Effector memory CD4-positive, alpha-beta T cell (primary cell): ENCODE results near the gene NCKAP5.

ENCODE experiments used
- DNase-seq, 3 donors: peaks; one replicate each; pipeline ENCODE4 v3.0.0-alpha.2; 2020
- H3K27ac ChIP-seq: 2 replicates; pipeline ENCODE4 v1.7.0; 2013; ENCODE audit warnings: mild to moderate bottlenecking, low read length, moderate library complexity; ENCODE audit not compliant: insufficient read depth, poor library complexity, severe bottlenecking
- H3K27me3 ChIP-seq: replicated peaks from 2 replicates; pipeline ENCODE4 v1.7.0; 2013; ENCODE audit warnings: mild to moderate bottlenecking, low read length; ENCODE audit not compliant: insufficient read depth, control insufficient read depth, poor library complexity, severe bottlenecking
- H3K36me3 ChIP-seq: 2 replicates; pipeline ENCODE4 v1.7.0; 2013; ENCODE audit warnings: mild to moderate bottlenecking, low read length, moderate library complexity; ENCODE audit not compliant: control insufficient read depth, insufficient read depth
- H3K4me1 ChIP-seq: 2 replicates; pipeline ENCODE4 v1.7.0; 2013; ENCODE audit warnings: low read length, mild to moderate bottlenecking; ENCODE audit not compliant: control insufficient read depth, insufficient read depth, poor library complexity, severe bottlenecking
- H3K4me3 ChIP-seq: 2 replicates; pipeline ENCODE4 v1.7.0; 2013; ENCODE audit warnings: low read length, low read depth, mild to moderate bottlenecking; ENCODE audit not compliant: insufficient read depth, poor library complexity, severe bottlenecking
- H3K9me3 ChIP-seq: 2 replicates; pipeline ENCODE4 v1.7.0; 2013; ENCODE audit warnings: mild to moderate bottlenecking, low read length, moderate library complexity; ENCODE audit not compliant: control insufficient read depth

NCKAP5 gene

DNA sequence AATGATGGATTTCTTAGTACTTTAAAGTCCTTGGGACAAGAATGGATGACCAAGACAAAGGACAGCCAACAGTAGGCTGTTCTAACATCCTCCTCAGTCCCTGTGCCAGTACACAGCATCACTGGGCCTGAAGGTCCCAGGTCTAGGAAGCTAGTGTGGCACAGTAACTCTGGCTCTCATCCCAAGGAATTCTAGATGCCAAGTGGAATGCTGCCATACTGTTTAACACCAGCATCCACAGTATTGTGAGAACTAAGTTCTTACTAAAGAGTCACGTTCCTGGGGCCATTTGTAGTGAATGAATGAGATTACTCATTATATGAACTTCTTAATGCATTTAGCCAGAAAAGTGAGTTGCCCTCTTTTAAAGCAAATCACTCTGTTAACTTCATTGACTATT lies 830.0 kb downstream of the NCKAP5 start:
- no peak overlapping the region for H3K4me3 ChIP-seq
- H3K4me1 ChIP-seq: no peaks in the 10 kb centered on the region
- H3K27me3 ChIP-seq: no peaks in the 10 kb centered on the region
- H3K36me3 ChIP-seq: no peaks in the 10 kb centered on the region
- DNase-seq: no peak
- H3K9me3 ChIP-seq: no peaks in the 10 kb centered on the region
- H3K27ac ChIP-seq: no peak overlapping the region

GRCh38 chr2:132736059-132736458 lies 832.2 kb downstream of the NCKAP5 start:
- no peak overlapping the region for H3K27ac ChIP-seq
- H3K36me3 ChIP-seq: no peaks in the 10 kb centered on the region
- DNase-seq: no peak
- no peaks in the 10 kb centered on the region for H3K9me3 ChIP-seq
- no peaks in the 10 kb centered on the region for H3K4me1 ChIP-seq
- H3K4me3 ChIP-seq: no peak overlapping the region
- no peaks in the 10 kb centered on the region for H3K27me3 ChIP-seq

DNA sequence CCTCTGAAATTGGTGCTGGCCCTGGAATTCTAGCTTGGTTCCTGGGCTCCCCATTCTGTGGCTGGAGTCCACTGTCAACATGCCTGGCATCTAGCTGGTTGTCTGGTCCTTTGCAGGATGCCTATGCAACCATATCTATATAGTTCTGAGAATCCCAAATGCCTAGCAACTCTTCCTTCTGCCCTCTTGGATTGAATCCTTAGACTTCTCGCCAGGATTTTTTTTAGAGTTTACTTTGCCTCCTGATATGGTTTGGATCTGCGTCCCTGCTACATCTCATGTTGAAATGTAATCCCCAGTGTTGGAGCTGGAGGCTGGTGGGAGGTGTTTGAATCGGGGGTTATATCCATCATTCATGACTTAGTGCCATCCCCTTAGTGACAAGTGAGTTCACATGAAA lies 833.3 kb downstream of the NCKAP5 start:
- H3K4me1 ChIP-seq: no peaks in the 10 kb centered on the region
- no peaks in the 10 kb centered on the region for H3K27me3 ChIP-seq
- H3K27ac ChIP-seq: no peak overlapping the region
- H3K36me3 ChIP-seq: no peaks in the 10 kb centered on the region
- DNase-seq: no peak
- no peaks in the 10 kb centered on the region for H3K9me3 ChIP-seq
- H3K4me3 ChIP-seq: no peak overlapping the region

GRCh38 chr2:132733094-132733493 lies 835.2 kb downstream of the NCKAP5 start:
- Histone ChIP-seq H3K9me3 (no peaks in the 10 kb centered on the region), H3K27ac (no peak overlapping the region), H3K4me1 (no peaks in the 10 kb centered on the region), H3K4me3 (no peak overlapping the region), H3K36me3 (no peaks in the 10 kb centered on the region), H3K27me3 (no peaks in the 10 kb centered on the region)
- DNase-seq: no peak

DNA sequence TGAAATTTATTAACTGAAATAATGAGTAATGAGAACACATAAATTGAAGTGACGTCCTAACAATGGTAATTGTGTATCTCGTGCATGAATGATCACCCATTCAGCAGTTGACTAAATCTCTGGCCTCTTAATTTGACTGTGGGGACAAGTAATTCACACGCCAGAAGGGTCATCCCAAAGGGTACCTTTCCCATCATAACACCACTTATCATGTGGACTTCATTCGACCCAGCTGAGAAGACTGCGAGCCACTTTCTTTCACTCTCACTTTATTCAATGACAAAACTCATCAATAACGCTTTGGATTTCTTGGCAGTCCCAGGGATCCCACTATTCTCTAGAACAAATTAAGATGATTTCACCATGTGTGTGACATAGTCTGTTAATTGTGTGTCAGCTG lies 835.6 kb downstream of the NCKAP5 start:
- H3K4me3 ChIP-seq: no peak overlapping the region
- no peaks in the 10 kb centered on the region for H3K4me1 ChIP-seq
- no peaks in the 10 kb centered on the region for H3K9me3 ChIP-seq
- H3K27ac ChIP-seq: no peak overlapping the region
- no peak for DNase-seq
- no peaks in the 10 kb centered on the region for H3K27me3 ChIP-seq
- no peaks in the 10 kb centered on the region for H3K36me3 ChIP-seq

DNA sequence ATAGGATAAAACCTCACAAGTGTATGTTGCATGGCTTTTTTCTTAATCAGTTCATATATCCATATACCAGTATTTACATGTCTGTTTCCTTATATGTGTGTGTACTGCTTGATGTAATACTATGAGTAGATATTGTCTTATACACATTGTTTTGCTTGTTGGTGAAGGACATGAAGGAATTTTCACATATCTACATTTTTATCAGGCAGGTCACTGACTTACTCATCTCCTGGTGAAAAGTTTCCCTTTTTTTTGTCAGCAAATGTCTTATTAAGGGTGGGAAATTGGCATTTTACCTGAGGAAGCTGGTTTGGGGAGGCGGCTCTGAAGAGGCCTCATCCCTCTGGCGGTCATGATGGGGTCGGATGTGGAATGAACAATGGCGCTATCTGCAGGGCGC lies 836.8 kb downstream of the NCKAP5 start:
- Histone ChIP-seq H3K36me3 (no peaks in the 10 kb centered on the region), H3K27me3 (no peaks in the 10 kb centered on the region), H3K9me3 (no peaks in the 10 kb centered on the region), H3K4me3 (no peak overlapping the region), H3K27ac (no peak overlapping the region), H3K4me1 (no peaks in the 10 kb centered on the region)
- DNase-seq: no peak

- DNase-seq: no peak
Measured at GRCh38 chr2:132730611-132731010, 837.7 kb downstream of the NCKAP5 start.

DNA sequence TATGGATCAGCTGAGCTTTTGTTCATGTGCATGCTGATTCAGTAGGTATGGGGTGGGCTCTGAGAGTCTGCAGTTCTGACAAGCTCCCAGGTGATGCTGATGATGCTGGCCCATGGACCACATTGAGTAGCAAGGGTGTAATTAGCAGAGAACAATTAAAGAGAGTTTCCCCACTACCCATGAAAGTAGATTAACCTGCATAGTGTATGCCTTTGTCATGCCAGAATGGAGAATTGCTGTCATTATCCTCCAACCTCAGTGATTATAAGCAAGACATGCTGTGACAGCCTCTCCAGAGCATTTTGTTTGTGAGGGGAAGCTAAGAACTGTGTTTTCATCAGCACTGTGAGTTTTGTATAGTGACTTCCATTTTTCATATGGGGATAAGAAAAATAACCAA lies 838.7 kb downstream of the NCKAP5 start:
- Histone ChIP-seq H3K9me3 (no peaks in the 10 kb centered on the region), H3K36me3 (no peaks in the 10 kb centered on the region), H3K27me3 (no peaks in the 10 kb centered on the region), H3K27ac (no peak overlapping the region), H3K4me1 (no peaks in the 10 kb centered on the region), H3K4me3 (no peak overlapping the region)
- DNase-seq: no peak

More at GRCh38 chr2:132730611-132731010, 837.7 kb downstream of the NCKAP5 start:
- Histone ChIP-seq H3K27ac (no peak overlapping the region), H3K4me3 (no peak overlapping the region), H3K36me3 (no peaks in the 10 kb centered on the region), H3K4me1 (no peaks in the 10 kb centered on the region), H3K27me3 (no peaks in the 10 kb centered on the region), H3K9me3 (no peaks in the 10 kb centered on the region)

- DNase-seq: no peak
- Histone ChIP-seq H3K4me1 (no peaks in the 10 kb centered on the region), H3K27ac (no peak overlapping the region), H3K27me3 (no peaks in the 10 kb centered on the region), H3K4me3 (no peak overlapping the region), H3K36me3 (no peaks in the 10 kb centered on the region), H3K9me3 (no peaks in the 10 kb centered on the region)
Measured at GRCh38 chr2:132726155-132726554, 842.1 kb downstream of the NCKAP5 start.

DNA sequence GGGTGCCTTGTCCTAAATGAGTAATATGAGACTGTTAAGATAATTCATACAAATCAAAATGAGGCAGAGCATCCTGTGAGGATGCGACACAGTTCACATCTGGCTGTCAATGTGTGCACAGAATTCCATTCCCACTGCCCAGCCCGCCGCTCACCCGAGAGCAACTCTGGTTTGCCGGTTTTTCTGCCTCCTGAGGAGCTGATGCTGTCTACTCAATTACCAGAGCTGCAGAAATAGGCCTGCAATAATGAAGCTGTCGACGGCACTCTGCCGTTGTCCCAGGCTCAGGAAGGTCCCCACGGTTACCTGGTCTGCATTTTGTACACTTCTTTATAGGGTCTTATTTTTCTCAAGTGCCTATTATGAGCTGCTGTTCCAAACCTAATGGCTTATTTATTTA lies 842.5 kb downstream of the NCKAP5 start:
- no peak for DNase-seq
- Histone ChIP-seq H3K4me1 (no peaks in the 10 kb centered on the region), H3K9me3 (no peaks in the 10 kb centered on the region), H3K27me3 (no peaks in the 10 kb centered on the region), H3K36me3 (no peaks in the 10 kb centered on the region), H3K27ac (no peak overlapping the region), H3K4me3 (no peak overlapping the region)

DNA sequence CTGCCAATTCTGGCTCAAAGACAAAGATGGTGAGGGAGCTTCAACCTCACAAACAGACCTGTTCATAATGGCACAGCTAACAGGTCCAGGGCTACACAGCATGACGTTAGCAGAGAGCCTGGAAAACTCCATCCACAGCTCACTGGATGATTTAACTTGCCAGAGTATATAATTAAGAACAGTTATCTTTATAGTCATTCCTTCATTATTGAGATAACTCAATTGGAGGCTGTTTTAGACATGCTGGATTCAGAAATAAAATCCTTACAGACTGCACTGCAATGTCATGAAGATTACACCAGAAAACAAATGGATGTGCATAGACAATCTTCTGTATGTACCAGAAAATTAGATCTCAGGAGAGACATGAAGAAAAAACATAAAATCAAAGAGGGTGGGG lies 843.1 kb downstream of the NCKAP5 start:
- H3K4me1 ChIP-seq: no peaks in the 10 kb centered on the region
- DNase-seq: no peak
- H3K9me3 ChIP-seq: no peaks in the 10 kb centered on the region
- H3K36me3 ChIP-seq: no peaks in the 10 kb centered on the region
- H3K4me3 ChIP-seq: no peak overlapping the region
- H3K27me3 ChIP-seq: no peaks in the 10 kb centered on the region
- H3K27ac ChIP-seq: no peak overlapping the region
